Endothelial cell of umbilical vein (primary cell): ENCODE data around the gene ACP1. TPM values are rescaled to one million over a fixed set of nuclear protein-coding genes. Genes with fewer than 3 reads are reported as not detected.

Source experiments
- BruUV-seq: library from RNA; stranded (reverse); fragments of 400-500 nt; replicated peaks from 2 replicates; lab custom pipeline; 2021; lab: Mats Ljungman, UMichigan
- CTCF ChIA-PET: fragments of 300-600, 350-600 bp; sonication (Branson Sonifier 250); formaldehyde crosslinking; loops from one replicate; lab custom pipeline; 2021; ENCODE audit warnings: antibody characterized with exemption, inconsistent platforms; lab: Charles Lee
- POLR2A ChIA-PET: fragments of 300-600, 350-600 bp; sonication (Branson Sonifier 250); formaldehyde crosslinking; loops from one replicate; lab custom pipeline; 2021; ENCODE audit warnings: antibody characterized with exemption, inconsistent platforms; lab: Charles Lee
- DNase-seq: peaks from one replicate; pipeline ENCODE4 v3.0.0-alpha.2; 2011; ENCODE audit warnings: low read depth, low spot score
- FAIRE-seq: peaks from 2 replicates; lab custom pipeline; 2011; peaks lifted over from hg19 to GRCh38; lab: Jason Lieb, UNC
- H2AFZ ChIP-seq: 2 replicates; pipeline ENCODE4 v1.6.0; 2012; ENCODE audit warnings: low read depth, low read length, control low read depth, inconsistent platforms
- H3K27ac ChIP-seq: 2 replicates; pipeline ENCODE4 v1.5.1; 2011; ENCODE audit warnings: low read depth, mild to moderate bottlenecking, control low read depth, low read length, moderate library complexity; ENCODE audit not compliant: insufficient read depth
- H3K27me3 ChIP-seq, 2 experiments: 2 replicates each; pipeline versions ENCODE4 v1.6.0 to v1.6.1; 2011; ENCODE audit warnings: low read length in 2 of 2, mixed read lengths in 1 of 2; ENCODE audit not compliant: control insufficient read depth in 2 of 2, insufficient read depth in 2 of 2
- H3K36me3 ChIP-seq, 2 experiments: 2 replicates in 1 of 2; 3 replicates in 1 of 2; pipeline ENCODE4 v1.5.1; 2011; ENCODE audit warnings: low read length in 2 of 2, mild to moderate bottlenecking in 1 of 2, moderate library complexity in 1 of 2; ENCODE audit not compliant: control insufficient read depth in 2 of 2, insufficient read depth in 2 of 2; ENCODE audit errors: extremely low read depth in 1 of 2
- H3K4me1 ChIP-seq: 3 replicates; pipeline ENCODE4 v1.5.1; 2011; ENCODE audit warnings: mild to moderate bottlenecking, low read length; ENCODE audit not compliant: control insufficient read depth, insufficient read depth; ENCODE audit errors: extremely low read depth
- H3K4me2 ChIP-seq: 2 replicates; pipeline ENCODE4 v1.6.1; 2011; ENCODE audit warnings: low read length, control low read depth, mixed read lengths; ENCODE audit not compliant: insufficient read depth
- H3K4me3 ChIP-seq, 3 experiments: fragments of 200-600 bp in 1 of 3; sonication (generic), shearing (Covaris generic) in 1 of 3; replicated peaks in 1 of 3; 2 replicates each; pipeline ENCODE4 v1.5.1; 2011 to 2016; ENCODE audit warnings: control low read depth in 3 of 3, low read length in 3 of 3, mild to moderate bottlenecking in 2 of 3, inconsistent platforms in 1 of 3, low read depth in 1 of 3, moderate library complexity in 1 of 3; ENCODE audit not compliant: insufficient read depth in 1 of 3
- H3K79me2 ChIP-seq: 2 replicates; pipeline ENCODE4 v1.6.0; 2012; ENCODE audit warnings: low read length, inconsistent platforms; ENCODE audit not compliant: control insufficient read depth, insufficient read depth
- H3K9ac ChIP-seq: replicated peaks from 2 replicates; pipeline ENCODE3; 2011; ENCODE audit warnings: low read length, control low read depth; ENCODE audit not compliant: insufficient read depth; ENCODE audit errors: extremely low read depth
- H3K9me1 ChIP-seq: replicated peaks from 3 replicates; pipeline ENCODE4 v1.6.0; 2011; ENCODE audit warnings: mild to moderate bottlenecking, low read length; ENCODE audit not compliant: control insufficient read depth, insufficient read depth; ENCODE audit errors: extremely low read depth
- H3K9me3 ChIP-seq: replicated peaks from 2 replicates; pipeline ENCODE4 v1.5.1; 2012; ENCODE audit warnings: low read length, inconsistent platforms; ENCODE audit not compliant: control insufficient read depth, insufficient read depth
- H4K20me1 ChIP-seq: replicated peaks from 2 replicates; pipeline ENCODE3; 2011; ENCODE audit warnings: mild to moderate bottlenecking, low read length; ENCODE audit not compliant: control insufficient read depth, insufficient read depth; ENCODE audit errors: extremely low read depth
- EZH2 ChIP-seq: IDR thresholded peaks from 2 replicates; pipeline ENCODE4 v1.6.1; 2012; ENCODE audit warnings: borderline replicate concordance, low read depth, mild to moderate bottlenecking, moderate library complexity, low read length, inconsistent platforms; ENCODE audit not compliant: severe bottlenecking
- FOS ChIP-seq: IDR thresholded peaks from 2 replicates; pipeline ENCODE4 v1.6.1; 2011; ENCODE audit warnings: mild to moderate bottlenecking, low read length, moderate library complexity, borderline replicate concordance; ENCODE audit not compliant: insufficient read depth
- GATA2 ChIP-seq: IDR thresholded peaks from 2 replicates; pipeline ENCODE4 v1.7.0; 2011; ENCODE audit warnings: low read depth, mild to moderate bottlenecking, moderate library complexity, mixed read lengths, low read length; ENCODE audit not compliant: insufficient read length, insufficient read depth
- JUN ChIP-seq: IDR thresholded peaks from 2 replicates; pipeline ENCODE4 v1.6.1; 2011; ENCODE audit warnings: borderline replicate concordance, low read depth; ENCODE audit not compliant: insufficient read length, insufficient read depth
- MYC ChIP-seq: IDR thresholded peaks from one replicate; pipeline ENCODE4 v1.6.1; 2011; ENCODE audit warnings: mild to moderate bottlenecking, low read depth, low read length
- POLR2A ChIP-seq: IDR thresholded peaks from 2 replicates; pipeline ENCODE4 v1.6.1; 2012; ENCODE audit warnings: low read depth, mild to moderate bottlenecking, control low read depth, low read length
- POLR2AphosphoS5 ChIP-seq: IDR thresholded peaks from 2 replicates; pipeline ENCODE4 v1.6.1; 2012; ENCODE audit warnings: low read depth, mild to moderate bottlenecking, control low read depth, low read length, moderate library complexity; ENCODE audit not compliant: insufficient read depth
- dilution Hi-C: fragments of 300-500 bp; cut with MboI; formaldehyde crosslinking; loops from one replicate; pipeline ENCODE4 v1.15.0; 2019; ENCODE audit warnings: low sequenced_read_pairs; ENCODE audit not compliant: extremely low pct_ligation_motif_present
- intact Hi-C: fragments of 100-400 bp; cut with micrococcal nuclease; formaldehyde crosslinking; loops from one replicate; pipeline ENCODE4 v1.10.0; 2022
- polyA plus RNA-seq, 4 experiments: library from polyadenylated mRNA; depleted of rRNA in 3 of 4; stranded (reverse) in 3 of 4; unstranded in 1 of 4; fragments of >200 nt; gene quantifications; 2 replicates each; pipeline versions ENCODE4 v1.2.1 to v1.2.3, GENCODE V29; 2011 to 2012; ENCODE audit warnings: missing spikeins in 1 of 4
- total RNA-seq: library from RNA; stranded (reverse); gene quantifications from 2 replicates; pipeline ENCODE4 v1.2.3, GENCODE V29; 2021
- TF ChIP-seq, protein P1 (sequence below): IDR thresholded peaks from 2 replicates; pipeline ENCODE4 v1.6.1; 2011; ENCODE audit not compliant: insufficient read depth, insufficient read length
- TF ChIP-seq, protein P2 (sequence below), 2 donors: IDR thresholded peaks; 1 replicate in 1 of 2; 2 replicates in 1 of 2; pipeline ENCODE4 v1.5.1; 2011; ENCODE audit warnings: low read length in 2 of 2, mild to moderate bottlenecking in 2 of 2, moderate library complexity in 2 of 2, control low read depth in 1 of 2, inconsistent platforms in 1 of 2, low read depth in 1 of 2; ENCODE audit not compliant: insufficient read depth in 1 of 2; ENCODE audit errors: extremely low read depth in 1 of 2

ACP1 gene
- total and polyA plus RNA-seq, 2 donors (not counting 3 experiments of a cell fraction or from before 2014, with no cell fraction given): 63.4 to 80.2 TPM

DNA sequence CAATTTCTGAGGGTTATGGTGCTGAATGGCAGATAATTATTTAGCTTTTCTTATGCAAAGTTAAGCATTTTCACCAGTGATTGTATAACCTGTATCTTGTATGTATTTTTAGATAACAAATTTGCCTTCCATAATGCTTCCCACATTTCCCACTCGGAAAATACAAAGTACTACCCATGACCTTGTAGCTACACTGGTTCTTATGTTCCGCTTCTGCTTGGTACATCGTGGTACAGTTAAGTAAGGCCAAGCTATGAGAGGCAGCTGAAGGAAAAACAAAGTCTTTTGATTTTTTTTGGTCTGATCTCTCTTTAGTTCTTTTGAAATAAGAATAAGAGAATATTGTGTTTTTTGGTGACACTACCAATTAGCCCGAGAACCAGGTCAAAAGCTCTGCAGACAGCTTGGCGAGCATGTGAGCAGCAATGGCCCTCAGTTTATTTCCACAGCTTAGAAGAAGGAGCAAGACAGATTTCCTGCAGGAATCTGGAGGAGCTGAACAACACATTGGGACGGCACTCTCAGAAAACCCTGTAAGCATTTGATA is 27.7 kb upstream of the ACP1 start:
- POLR2A ChIA-PET: interaction anchor here (0.6 kb wide), 1 partner anchor 35 kb away, joined by 3 read pairs; no protein-coding TSS in a partner anchor
- DNase-seq: no peak
- intact Hi-C loops (no loop called here), dilution Hi-C loops (no loop called here)
- no peaks in the 10 kb centered on the region for H3K27me3 ChIP-seq
- no peaks in the 10 kb centered on the region for H3K9me1 ChIP-seq
- no peak overlapping the region for H3K9ac ChIP-seq
- no peaks in the 10 kb centered on the region for H3K9me3 ChIP-seq
- TF ChIP-seq MYC (no peak), EZH2 (no peak), FOS (no peak)
- TF ChIP-seq, protein P1, sequence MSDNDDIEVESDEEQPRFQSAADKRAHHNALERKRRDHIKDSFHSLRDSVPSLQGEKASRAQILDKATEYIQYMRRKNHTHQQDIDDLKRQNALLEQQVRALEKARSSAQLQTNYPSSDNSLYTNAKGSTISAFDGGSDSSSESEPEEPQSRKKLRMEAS: no peak
- H3K27ac ChIP-seq: no peak overlapping the region
- BruUV-seq: no TSS peak
- no peaks in the 10 kb centered on the region for H3K79me2 ChIP-seq
- no peaks in the 10 kb centered on the region for H4K20me1 ChIP-seq
- no peaks in the 10 kb centered on the region for H3K36me3 ChIP-seq
- no peak for FAIRE-seq
- H3K4me2 ChIP-seq: no peak overlapping the region
- CTCF ChIA-PET: interaction anchor here (1.0 to 3.0 kb wide), 2 partner anchors 9 to 17 kb away, joined by 3 to 20 read pairs; no protein-coding TSS in a partner anchor
- H3K4me1 ChIP-seq: no peaks in the 10 kb centered on the region
- no peak overlapping the region for H3K4me3 ChIP-seq
- no peak overlapping the region for H2AFZ ChIP-seq

DNA sequence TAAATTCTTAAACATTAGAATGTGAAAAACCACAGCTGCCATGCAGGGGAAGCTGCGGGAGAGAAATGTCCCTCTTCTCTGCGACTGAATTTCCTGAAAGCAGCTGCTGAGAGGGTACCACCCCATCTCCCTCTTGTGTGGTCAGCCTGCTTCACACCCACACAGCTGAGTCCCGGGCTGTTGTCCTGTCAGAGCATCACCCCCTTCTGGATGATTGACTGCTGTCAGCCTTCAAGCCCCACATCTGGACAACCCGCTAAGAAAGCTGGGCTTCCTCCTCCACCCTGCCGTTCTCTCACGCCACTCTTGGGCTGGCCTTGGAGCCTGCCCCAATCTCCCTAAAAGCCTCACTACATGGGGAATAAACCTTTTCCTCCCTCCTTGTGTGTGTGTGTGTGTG is 26.9 kb upstream of the ACP1 start:
- dilution Hi-C loops: no loop called here
- Histone ChIP-seq H3K9me1 (no peaks in the 10 kb centered on the region), H3K79me2 (no peaks in the 10 kb centered on the region), H3K27me3 (no peaks in the 10 kb centered on the region), H3K4me3 (no peak overlapping the region), H2AFZ (no peak overlapping the region), H3K27ac (no peak overlapping the region), H3K9ac (no peak overlapping the region), H3K4me2 (no peak overlapping the region), H3K36me3 (no peaks in the 10 kb centered on the region), H3K4me1 (no peaks in the 10 kb centered on the region), H4K20me1 (no peaks in the 10 kb centered on the region), H3K9me3 (no peaks in the 10 kb centered on the region)
- DNase-seq: no peak
- CTCF ChIA-PET: interaction anchor here (1.0 to 3.0 kb wide), 2 partner anchors 9 to 18 kb away, joined by 3 to 20 read pairs; no protein-coding TSS in a partner anchor
- intact Hi-C loops: no loop called here
- BruUV-seq: no TSS peak
- FAIRE-seq: no peak
- POLR2A ChIA-PET: no interaction called here
- no peak for TF ChIP-seq JUN
- TF ChIP-seq GATA2: no peak
- TF ChIP-seq, protein P2, sequence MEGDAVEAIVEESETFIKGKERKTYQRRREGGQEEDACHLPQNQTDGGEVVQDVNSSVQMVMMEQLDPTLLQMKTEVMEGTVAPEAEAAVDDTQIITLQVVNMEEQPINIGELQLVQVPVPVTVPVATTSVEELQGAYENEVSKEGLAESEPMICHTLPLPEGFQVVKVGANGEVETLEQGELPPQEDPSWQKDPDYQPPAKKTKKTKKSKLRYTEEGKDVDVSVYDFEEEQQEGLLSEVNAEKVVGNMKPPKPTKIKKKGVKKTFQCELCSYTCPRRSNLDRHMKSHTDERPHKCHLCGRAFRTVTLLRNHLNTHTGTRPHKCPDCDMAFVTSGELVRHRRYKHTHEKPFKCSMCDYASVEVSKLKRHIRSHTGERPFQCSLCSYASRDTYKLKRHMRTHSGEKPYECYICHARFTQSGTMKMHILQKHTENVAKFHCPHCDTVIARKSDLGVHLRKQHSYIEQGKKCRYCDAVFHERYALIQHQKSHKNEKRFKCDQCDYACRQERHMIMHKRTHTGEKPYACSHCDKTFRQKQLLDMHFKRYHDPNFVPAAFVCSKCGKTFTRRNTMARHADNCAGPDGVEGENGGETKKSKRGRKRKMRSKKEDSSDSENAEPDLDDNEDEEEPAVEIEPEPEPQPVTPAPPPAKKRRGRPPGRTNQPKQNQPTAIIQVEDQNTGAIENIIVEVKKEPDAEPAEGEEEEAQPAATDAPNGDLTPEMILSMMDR (IDR thresholded peaks at IDR 0.05; ENCODE audit: extremely low read depth in 1 of 2, insufficient read depth in 1 of 2, low read depth in 1 of 2, low read length in 2 of 2): no peak
- no peak for TF ChIP-seq POLR2A
- TF ChIP-seq, protein P1: no peak
- no peak for TF ChIP-seq POLR2AphosphoS5
- TF ChIP-seq FOS: no peak
- TF ChIP-seq EZH2: no peak
- TF ChIP-seq MYC: no peak
